ENCODE results near the gene CDK11B.
"Not testable (repeated sequence)": the region's sequence is repeated elsewhere in the genome, so short reads cannot be mapped to it uniquely, and the experiment has no call there.

DNA sequence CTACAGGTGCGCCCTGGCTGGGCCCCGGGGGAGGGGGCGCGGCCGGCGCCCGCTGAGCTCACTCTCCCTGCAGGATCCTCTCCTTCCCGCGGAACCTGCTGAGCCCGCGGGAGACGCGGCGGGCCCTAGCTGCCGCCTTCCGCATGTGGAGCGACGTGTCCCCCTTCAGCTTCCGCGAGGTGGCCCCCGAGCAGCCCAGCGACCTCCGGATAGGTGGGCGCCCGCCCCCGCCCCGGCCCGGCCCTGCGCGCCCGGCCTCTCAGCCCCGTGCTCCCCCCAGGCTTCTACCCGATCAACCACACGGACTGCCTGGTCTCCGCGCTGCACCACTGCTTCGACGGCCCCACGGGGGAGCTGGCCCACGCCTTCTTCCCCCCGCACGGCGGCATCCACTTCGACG, 41.3 kb upstream of the CDK11B start:
- TF ChIP-seq, protein P1, sequence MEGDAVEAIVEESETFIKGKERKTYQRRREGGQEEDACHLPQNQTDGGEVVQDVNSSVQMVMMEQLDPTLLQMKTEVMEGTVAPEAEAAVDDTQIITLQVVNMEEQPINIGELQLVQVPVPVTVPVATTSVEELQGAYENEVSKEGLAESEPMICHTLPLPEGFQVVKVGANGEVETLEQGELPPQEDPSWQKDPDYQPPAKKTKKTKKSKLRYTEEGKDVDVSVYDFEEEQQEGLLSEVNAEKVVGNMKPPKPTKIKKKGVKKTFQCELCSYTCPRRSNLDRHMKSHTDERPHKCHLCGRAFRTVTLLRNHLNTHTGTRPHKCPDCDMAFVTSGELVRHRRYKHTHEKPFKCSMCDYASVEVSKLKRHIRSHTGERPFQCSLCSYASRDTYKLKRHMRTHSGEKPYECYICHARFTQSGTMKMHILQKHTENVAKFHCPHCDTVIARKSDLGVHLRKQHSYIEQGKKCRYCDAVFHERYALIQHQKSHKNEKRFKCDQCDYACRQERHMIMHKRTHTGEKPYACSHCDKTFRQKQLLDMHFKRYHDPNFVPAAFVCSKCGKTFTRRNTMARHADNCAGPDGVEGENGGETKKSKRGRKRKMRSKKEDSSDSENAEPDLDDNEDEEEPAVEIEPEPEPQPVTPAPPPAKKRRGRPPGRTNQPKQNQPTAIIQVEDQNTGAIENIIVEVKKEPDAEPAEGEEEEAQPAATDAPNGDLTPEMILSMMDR (IDR thresholded peaks at IDR 0.05), result not testable (repeated sequence)
- TF ChIP-seq POLR2A (IDR thresholded peaks at IDR 0.05), result not testable (repeated sequence)
